Loucy (cell line): ENCODE data around the gene BAD.
A peak's percentile ranks its signal among the peaks of the same experiment; 100 is the strongest.

Experiments
- H2AFZ ChIP-seq: fragments of 200-600 bp; sonication (generic); 2 replicates; pipeline ENCODE4 v1.6.0; 2016; ENCODE audit warnings: antibody characterized with exemption, mild to moderate bottlenecking, low read length, moderate library complexity
- H3F3A ChIP-seq: fragments of 200-600 bp; 2 replicates; pipeline ENCODE4 v1.6.0; 2016; ENCODE audit warnings: antibody characterized with exemption, low read depth, mild to moderate bottlenecking
- H3K27me3 ChIP-seq: fragments of 200-600 bp; sonication (generic); 2 replicates; pipeline ENCODE4 v1.6.1; 2014; ENCODE audit warnings: low read length, mild to moderate bottlenecking; ENCODE audit not compliant: insufficient read depth, poor library complexity, severe bottlenecking
- H3K36me3 ChIP-seq: fragments of 200-600 bp; sonication (generic); 2 replicates; pipeline ENCODE4 v1.6.1; 2016; ENCODE audit warnings: low read length; ENCODE audit not compliant: insufficient read depth
- H3K4me1 ChIP-seq: fragments of 200-600 bp; sonication (generic); 2 replicates; pipeline ENCODE4 v1.5.1; 2014; ENCODE audit warnings: low read length, mild to moderate bottlenecking; ENCODE audit not compliant: insufficient read depth, poor library complexity, severe bottlenecking
- H3K4me2 ChIP-seq: fragments of 200-600 bp; sonication (generic); 2 replicates; pipeline ENCODE4 v1.6.0; 2014; ENCODE audit warnings: antibody characterized with exemption, low read length, low read depth, mild to moderate bottlenecking; ENCODE audit not compliant: poor library complexity, severe bottlenecking
- H3K4me3 ChIP-seq: fragments of 200-600 bp; sonication (generic); 2 replicates; pipeline ENCODE4 v1.5.1; 2014; ENCODE audit warnings: low read length, mild to moderate bottlenecking, mixed read lengths; ENCODE audit not compliant: poor library complexity, severe bottlenecking
- H3K79me2 ChIP-seq: fragments of 200-600 bp; sonication (generic); 2 replicates; pipeline ENCODE4 v1.6.1; 2014; ENCODE audit warnings: low read length; ENCODE audit not compliant: insufficient read depth
- H3K9ac ChIP-seq: fragments of 200-600 bp; sonication (generic); 2 replicates; pipeline ENCODE4 v1.6.0; 2014; ENCODE audit warnings: mild to moderate bottlenecking, low read depth, low read length, moderate library complexity; ENCODE audit not compliant: poor library complexity, severe bottlenecking
- H3K9me2 ChIP-seq: fragments of 200-600 bp; sonication (generic); replicated peaks from 2 replicates; pipeline ENCODE4 v1.6.1; 2016; ENCODE audit warnings: low read depth, low read length, mixed read lengths
- H3K9me3 ChIP-seq: fragments of 200-600 bp; sonication (generic); 2 replicates; pipeline ENCODE4 v1.6.1; 2014; ENCODE audit warnings: mild to moderate bottlenecking, antibody characterized with exemption, low read length, low read depth; ENCODE audit not compliant: insufficient read depth
- H4K20me1 ChIP-seq: fragments of 200-600 bp; sonication (generic); 2 replicates; pipeline ENCODE4 v1.6.0; 2014; ENCODE audit warnings: antibody characterized with exemption, low read length, mild to moderate bottlenecking; ENCODE audit not compliant: insufficient read depth, poor library complexity, severe bottlenecking
- EZH2phosphoT487 ChIP-seq: fragments of 200-600 bp; IDR thresholded peaks from 2 replicates; pipeline ENCODE4 v1.6.1; 2018; ENCODE audit warnings: antibody characterized with exemption, mild to moderate bottlenecking, moderate library complexity, borderline replicate concordance
- TF ChIP-seq, protein P1 (sequence below): fragments of 200-600 bp; sonication (generic); conservative IDR thresholded peaks from 2 replicates; pipeline ENCODE4 v1.5.1; 2014; ENCODE audit warnings: mild to moderate bottlenecking, antibody characterized with exemption, low read length

BAD gene

DNA sequence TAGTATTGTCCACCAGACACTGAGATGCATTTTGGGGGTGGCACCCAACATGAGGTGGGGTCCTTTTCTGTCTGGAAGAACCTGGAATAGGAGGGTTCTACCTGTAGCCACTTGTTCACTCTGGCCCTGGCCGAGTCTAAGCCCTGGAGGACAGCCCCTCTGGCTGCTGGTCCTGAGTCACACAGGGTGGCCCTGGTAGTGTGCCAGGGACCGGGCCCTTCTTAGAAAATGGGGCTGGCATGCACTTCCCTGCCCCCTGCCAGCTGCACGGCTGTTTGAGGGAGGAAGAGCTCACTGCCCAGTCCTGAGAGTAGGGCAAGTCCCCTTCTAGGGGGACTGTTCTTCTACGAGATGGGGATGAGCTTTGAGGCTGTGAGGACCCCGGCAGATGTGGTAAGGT lies 31.0 kb downstream of the BAD start:
- no peaks in the 10 kb centered on the region for H3K9me2 ChIP-seq

DNA sequence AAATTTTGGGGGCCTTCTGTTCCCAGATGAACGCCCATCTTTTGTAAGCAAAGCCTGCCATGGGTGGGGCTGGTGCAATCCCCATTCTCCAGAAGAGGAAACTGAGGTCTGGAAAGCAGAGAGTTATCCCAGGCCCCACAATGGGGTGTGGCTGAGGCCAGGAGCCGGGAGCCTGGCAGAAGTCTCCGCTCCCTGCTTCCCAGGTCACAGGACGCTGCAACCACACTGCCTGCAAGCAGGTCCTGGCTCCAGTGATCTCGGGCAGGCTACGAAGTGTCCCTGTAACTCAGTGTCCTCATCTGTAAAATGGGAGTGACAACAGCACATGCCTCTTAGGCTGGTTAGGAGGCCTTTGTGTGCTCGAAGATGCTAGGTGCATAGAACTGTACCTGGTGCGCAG lies 31.4 kb downstream of the BAD start:
- peak overlapping the region; percentile 82 for H3K4me2 ChIP-seq
- no peak overlapping the region for H3K4me3 ChIP-seq
- H3K9ac ChIP-seq: no peak overlapping the region

More for the DNA sequence above, 31.0 kb downstream of the BAD start:
- Histone ChIP-seq H3K4me2 (peak overlapping the region; percentile 13), H3F3A (no peaks in the 10 kb centered on the region), H3K36me3 (no peaks in the 10 kb centered on the region), H3K27me3 (no peaks in the 10 kb centered on the region), H3K79me2 (peaks cover 5% of the 10 kb centered on the region; the same call in 1 of the 2 replicates), H2AFZ (no peak overlapping the region), H3K4me3 (no peak overlapping the region), H3K4me1 (peaks cover 26% of the 10 kb centered on the region), H3K9me3 (no peaks in the 10 kb centered on the region), H4K20me1 (no peaks in the 10 kb centered on the region), H3K9ac (no peak overlapping the region)
- no peak for TF ChIP-seq EZH2phosphoT487
- TF ChIP-seq, protein P1, sequence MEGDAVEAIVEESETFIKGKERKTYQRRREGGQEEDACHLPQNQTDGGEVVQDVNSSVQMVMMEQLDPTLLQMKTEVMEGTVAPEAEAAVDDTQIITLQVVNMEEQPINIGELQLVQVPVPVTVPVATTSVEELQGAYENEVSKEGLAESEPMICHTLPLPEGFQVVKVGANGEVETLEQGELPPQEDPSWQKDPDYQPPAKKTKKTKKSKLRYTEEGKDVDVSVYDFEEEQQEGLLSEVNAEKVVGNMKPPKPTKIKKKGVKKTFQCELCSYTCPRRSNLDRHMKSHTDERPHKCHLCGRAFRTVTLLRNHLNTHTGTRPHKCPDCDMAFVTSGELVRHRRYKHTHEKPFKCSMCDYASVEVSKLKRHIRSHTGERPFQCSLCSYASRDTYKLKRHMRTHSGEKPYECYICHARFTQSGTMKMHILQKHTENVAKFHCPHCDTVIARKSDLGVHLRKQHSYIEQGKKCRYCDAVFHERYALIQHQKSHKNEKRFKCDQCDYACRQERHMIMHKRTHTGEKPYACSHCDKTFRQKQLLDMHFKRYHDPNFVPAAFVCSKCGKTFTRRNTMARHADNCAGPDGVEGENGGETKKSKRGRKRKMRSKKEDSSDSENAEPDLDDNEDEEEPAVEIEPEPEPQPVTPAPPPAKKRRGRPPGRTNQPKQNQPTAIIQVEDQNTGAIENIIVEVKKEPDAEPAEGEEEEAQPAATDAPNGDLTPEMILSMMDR: no peak

DNA sequence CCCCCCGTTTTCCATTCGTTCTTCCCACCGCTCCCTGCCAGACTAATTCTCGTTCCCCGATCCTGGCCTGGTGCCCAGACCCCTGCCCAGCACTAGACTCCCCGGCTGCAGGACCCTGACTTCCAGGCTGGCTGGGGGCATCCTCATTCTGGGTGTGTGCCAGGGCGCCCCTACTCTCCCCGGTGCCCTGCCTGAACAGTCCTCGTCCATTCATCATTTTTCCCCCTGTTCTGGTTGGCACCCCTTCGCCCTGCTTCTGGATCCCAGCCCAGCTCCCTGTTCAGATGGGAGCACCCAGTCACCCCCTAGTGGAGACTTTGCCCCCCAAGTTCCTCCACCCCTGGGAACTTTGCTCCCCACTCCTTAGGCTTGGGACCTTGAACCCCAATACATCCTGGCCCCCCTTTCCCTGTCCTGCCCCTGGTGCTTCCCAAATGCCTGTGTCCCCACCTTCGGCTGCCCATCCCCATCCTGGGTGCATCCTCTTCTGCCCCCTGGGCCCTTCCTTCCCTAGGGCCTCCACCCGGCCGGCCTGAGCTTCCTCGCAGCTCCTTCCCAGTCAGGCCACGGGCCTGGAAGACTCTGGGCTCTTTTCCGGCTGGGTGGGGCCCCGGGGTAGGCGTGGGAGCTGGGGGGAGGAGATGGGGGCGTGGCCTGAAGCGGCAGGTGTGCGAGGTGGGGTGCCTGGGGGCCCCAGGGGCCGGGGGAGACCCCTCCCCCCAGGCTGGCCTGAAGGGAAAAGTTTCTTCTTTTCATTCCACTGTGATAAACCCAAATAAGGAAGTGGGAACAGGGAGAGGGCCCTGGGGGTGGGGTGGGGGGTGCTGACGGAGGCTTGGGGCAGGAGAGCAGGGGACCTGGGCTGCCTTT lies 32.2 kb downstream of the BAD start:
- Histone ChIP-seq H3K79me2 (peaks cover 5% of the 10 kb centered on the region; the same call in 1 of the 2 replicates), H3K4me2 (peak overlapping the region; percentile 82), H4K20me1 (no peaks in the 10 kb centered on the region), H3K9ac (peak overlapping the region; percentile 68), H3K4me1 (peaks cover 26% of the 10 kb centered on the region), H3K36me3 (no peaks in the 10 kb centered on the region), H3K27me3 (no peaks in the 10 kb centered on the region), H3K9me2 (no peaks in the 10 kb centered on the region), H3F3A (peaks cover 3% of the 10 kb centered on the region; the same call in 1 of the 2 replicates), H2AFZ (peak overlapping the region; percentile 75), H3K4me3 (peak overlapping the region; percentile 84), H3K9me3 (no peaks in the 10 kb centered on the region)
- TF ChIP-seq, protein P1: peak; percentile 51
- no peak for TF ChIP-seq EZH2phosphoT487

More for the DNA sequence above, 31.4 kb downstream of the BAD start:
- TF ChIP-seq, protein P1: no peak
- TF ChIP-seq EZH2phosphoT487: no peak
- no peaks in the 10 kb centered on the region for H4K20me1 ChIP-seq
- H3K36me3 ChIP-seq: no peaks in the 10 kb centered on the region
- no peaks in the 10 kb centered on the region for H3K9me3 ChIP-seq
- H3F3A ChIP-seq: no peaks in the 10 kb centered on the region
- H3K27me3 ChIP-seq: no peaks in the 10 kb centered on the region
- no peaks in the 10 kb centered on the region for H3K9me2 ChIP-seq
- H3K79me2 ChIP-seq: peaks cover 5% of the 10 kb centered on the region; the same call in 1 of the 2 replicates
- H2AFZ ChIP-seq: no peak overlapping the region
- H3K4me1 ChIP-seq: peaks cover 26% of the 10 kb centered on the region
